Epithelial cell of alveolus of lung (primary cell): ENCODE data around the gene SORD. TPM values are rescaled to one million over a fixed set of nuclear protein-coding genes. Genes with fewer than 3 reads are reported as not detected.

Experiments
- total RNA-seq: library from RNA; depleted of rRNA; stranded (reverse); fragments of >200 nt; gene quantifications from 2 replicates; pipeline ENCODE4 v1.2.1, GENCODE V29; 2015

Gene SORD
- total RNA-seq = 18.5 and 22.7 TPM in 2 replicates

GRCh38 chr15:45022871-45023658, at the start of gene SORD:
Gene SORD (plus strand): TSS chr15:45023195. CDS start chr15:45023284, 89 bp downstream.

GRCh38 chr15:45114076-45114750, 91.2 kb downstream of the SORD start, which contains the start of the genes DUOX2 and DUOXA2:
Gene DUOX2 (minus strand): TSS chr15:45114172. CDS start chr15:45113411, 761 bp downstream.
Gene DUOXA2 (plus strand): TSS chr15:45114326. CDS start chr15:45114606, 280 bp downstream.

Other genes with a start within 250 kb of the SORD start
- gene TERB2, start 66.5 kb upstream of the SORD start, total RNA-seq = not detected in 2 replicates
- 0.13 TPM in 1 of 2 replicates, not detected in the other for gene DUOX2, start 91.0 kb downstream of the SORD start, total RNA-seq
- gene DUOXA2, start 91.1 kb downstream of the SORD start, total RNA-seq = under 0.01 TPM in 1 of 2 replicates, not detected in the other
- gene DUOXA1, start 106.7 kb downstream of the SORD start, total RNA-seq = not detected in 2 replicates
- gene DUOX1, start 106.8 kb downstream of the SORD start, total RNA-seq = not detected in 2 replicates
- gene SHF, start 164.8 kb downstream of the SORD start, total RNA-seq = 3.2 and 15.4 TPM in 2 replicates
- not detected in 2 replicates for gene SLC28A2, start 229.0 kb downstream of the SORD start, total RNA-seq